Epithelial cell of esophagus (primary cell): ENCODE data around the gene AMMECR1.
"Not testable (repeated sequence)": the region's sequence is repeated elsewhere in the genome, so short reads cannot be mapped to it uniquely, and the experiment has no call there.

Source experiments
- DNase-seq: peaks from one replicate; pipeline ENCODE4 v3.0.0; 2010; ENCODE audit warnings: low read depth
- H3K4me3 ChIP-seq: 2 replicates; pipeline ENCODE4 v1.5.1; 2011; ENCODE audit warnings: mild to moderate bottlenecking, low read length, control low read depth
- TF ChIP-seq, protein P1 (sequence below): IDR thresholded peaks from 2 replicates; pipeline ENCODE4 v1.5.1; 2011; ENCODE audit warnings: low read depth, mild to moderate bottlenecking, low read length, control low read depth, inconsistent platforms; ENCODE audit not compliant: insufficient read depth; ENCODE audit errors: missing control alignments

AMMECR1 gene

DNA sequence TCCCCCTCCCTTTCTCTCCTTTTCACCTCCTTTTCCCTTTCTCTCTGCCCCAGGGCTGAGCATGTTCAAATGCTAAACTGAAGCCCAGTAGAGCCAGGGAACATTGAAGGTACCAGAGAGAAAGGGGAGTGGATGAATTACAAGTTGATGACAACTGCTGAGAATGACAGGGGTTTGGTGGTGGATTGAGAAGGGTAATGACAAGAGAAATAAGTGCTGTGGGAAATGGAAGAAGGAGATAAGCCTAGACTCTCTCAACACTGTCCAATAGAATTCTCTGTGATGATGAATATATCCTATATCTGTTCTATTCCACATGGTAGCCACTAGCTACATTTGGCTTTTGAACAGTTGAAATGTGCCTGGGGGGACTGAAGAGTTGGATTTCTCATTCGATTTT, 160.4 kb downstream of the AMMECR1 start:
- TF ChIP-seq, protein P1, sequence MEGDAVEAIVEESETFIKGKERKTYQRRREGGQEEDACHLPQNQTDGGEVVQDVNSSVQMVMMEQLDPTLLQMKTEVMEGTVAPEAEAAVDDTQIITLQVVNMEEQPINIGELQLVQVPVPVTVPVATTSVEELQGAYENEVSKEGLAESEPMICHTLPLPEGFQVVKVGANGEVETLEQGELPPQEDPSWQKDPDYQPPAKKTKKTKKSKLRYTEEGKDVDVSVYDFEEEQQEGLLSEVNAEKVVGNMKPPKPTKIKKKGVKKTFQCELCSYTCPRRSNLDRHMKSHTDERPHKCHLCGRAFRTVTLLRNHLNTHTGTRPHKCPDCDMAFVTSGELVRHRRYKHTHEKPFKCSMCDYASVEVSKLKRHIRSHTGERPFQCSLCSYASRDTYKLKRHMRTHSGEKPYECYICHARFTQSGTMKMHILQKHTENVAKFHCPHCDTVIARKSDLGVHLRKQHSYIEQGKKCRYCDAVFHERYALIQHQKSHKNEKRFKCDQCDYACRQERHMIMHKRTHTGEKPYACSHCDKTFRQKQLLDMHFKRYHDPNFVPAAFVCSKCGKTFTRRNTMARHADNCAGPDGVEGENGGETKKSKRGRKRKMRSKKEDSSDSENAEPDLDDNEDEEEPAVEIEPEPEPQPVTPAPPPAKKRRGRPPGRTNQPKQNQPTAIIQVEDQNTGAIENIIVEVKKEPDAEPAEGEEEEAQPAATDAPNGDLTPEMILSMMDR, result no peak
- no peak for DNase-seq
- no peak overlapping the region for H3K4me3 ChIP-seq

DNA sequence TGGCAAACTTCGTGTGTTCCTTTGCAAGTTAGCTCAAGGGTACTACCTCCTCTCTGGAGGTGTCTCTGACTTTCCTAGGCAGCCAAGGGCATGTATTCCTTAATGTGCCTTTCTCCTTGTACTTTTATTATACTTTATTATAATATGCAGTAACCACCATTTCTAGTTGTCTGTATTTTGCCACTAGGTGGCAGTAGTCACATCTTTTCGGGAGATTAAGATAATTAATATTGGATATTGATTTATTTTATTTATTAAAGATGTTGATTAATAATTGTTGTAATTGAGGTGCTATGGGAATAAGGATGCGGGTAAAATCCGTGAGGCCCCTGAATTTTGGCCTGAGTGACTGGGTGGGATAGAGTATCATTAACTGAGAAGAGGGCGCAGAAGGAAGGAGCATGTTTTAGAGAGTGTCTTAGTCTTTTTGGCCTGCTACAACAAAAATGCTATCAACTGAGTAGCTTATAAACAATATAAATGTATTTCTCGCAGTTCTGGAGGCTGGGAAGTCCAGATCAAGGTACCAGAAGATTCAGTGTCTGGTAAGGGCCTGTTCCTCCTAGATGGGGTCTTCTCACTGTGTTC, 161.6 kb downstream of the AMMECR1 start:
- no peak overlapping the region for H3K4me3 ChIP-seq
- TF ChIP-seq, protein P1, result peak; percentile 24
- no peak for DNase-seq

DNA sequence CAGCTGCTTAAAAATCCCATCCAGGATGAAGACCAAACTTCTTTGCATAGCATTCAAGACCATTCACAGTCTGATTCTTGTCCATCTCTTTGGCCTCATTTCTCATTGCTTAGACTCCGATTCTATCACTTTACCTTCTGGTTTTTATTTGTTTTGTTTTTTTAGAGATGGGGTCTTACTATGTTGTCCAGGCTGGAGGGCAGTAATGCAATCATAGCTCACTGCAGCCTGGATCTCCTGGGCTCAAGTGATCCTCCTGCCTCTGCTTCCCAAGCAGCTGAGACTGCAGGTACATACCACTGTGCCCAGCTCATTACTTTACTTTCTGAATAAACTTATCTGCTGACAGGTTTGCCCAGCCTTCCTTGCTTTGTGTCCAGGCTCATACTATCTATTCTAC, 162.1 kb downstream of the AMMECR1 start:
- H3K4me3 ChIP-seq, result no peak overlapping the region
- DNase-seq, result no peak
- TF ChIP-seq, protein P1, result no peak

DNA sequence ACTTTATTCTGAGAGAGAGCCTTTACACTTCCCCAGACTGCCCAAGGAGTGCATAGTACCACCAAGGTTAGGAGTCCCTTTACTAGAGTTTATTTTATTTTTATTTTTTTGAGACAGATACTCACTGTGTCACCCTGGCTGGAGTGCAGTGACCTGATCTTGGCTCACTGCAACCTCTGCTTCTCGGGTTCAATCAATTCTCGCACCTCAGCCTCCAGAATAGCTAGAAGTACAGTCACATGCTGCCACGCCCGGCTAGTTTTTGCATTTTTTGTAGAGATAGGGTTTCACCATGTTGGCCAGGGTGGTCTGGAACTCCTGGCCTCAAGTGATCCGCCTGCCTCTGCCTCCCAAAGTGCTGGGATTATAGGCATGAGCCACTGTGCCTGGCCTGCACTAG, 163.6 kb downstream of the AMMECR1 start:
- H3K4me3 ChIP-seq, DNase-seq: not testable (repeated sequence)

DNA sequence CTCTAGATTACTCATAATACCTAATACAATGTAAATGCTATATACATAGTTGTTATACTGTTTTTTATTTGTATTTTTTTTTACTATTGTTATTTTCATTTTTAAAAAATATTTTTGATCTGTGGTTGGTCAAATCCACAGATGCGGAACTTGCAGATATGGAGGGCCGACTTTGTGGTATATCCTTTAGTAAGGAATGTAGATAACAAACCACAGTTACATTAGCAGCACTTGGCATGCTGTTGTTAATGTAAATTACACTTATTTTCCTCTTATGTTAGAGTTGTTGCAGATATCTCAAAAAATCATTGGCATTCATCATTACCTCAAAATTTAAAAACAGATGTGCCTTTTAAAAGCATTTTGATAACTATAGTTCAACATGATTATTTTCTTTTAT, 164.0 kb downstream of the AMMECR1 start:
- no peak for DNase-seq
- TF ChIP-seq, protein P1, result no peak
- H3K4me3 ChIP-seq, result no peak overlapping the region

DNA sequence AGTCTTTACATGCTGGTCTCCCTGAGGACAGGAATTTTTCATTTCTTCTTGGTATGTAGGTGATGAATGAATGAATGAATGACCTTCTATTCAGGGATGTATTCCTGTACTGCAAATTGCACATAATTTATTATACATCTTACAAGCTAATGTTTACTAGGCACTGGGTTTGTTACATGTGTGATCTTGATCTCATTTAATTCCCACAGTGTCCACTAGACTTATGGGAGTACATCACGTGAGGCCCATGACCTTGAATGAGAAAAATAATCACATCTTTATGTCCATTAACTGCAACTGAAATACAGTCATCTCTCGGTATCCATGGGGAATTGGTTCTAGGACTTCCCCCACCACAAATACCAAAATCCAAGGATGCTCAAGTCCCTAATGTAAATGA, 164.6 kb downstream of the AMMECR1 start:
- TF ChIP-seq, protein P1, result no peak
- H3K4me3 ChIP-seq, result no peak overlapping the region
- no peak for DNase-seq

DNA sequence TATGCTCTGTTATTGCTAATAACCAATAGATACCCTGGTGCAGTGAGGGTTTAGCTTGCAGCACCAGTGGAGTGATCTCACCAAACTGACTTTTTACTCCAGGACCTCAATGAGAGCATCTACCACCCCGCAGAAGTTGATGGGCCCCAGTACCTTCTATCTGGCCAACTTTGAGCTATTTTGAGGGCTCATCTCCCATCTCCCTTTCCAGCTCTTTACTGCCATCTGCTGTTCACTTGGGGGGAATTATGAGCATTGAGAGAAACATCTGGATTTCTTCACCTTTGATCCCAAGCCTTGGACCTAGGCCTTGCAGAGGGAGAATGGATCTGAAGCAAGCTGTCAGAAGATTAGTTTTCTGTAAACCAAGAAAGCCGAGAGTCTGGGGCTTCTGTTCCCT, 171.4 kb downstream of the AMMECR1 start:
- H3K4me3 ChIP-seq, result no peak overlapping the region
- peak; percentile 45 for DNase-seq
- TF ChIP-seq, protein P1, result peak; percentile 72
